K562 (cell line): ENCODE data around the gene DBP. TPM values are rescaled to one million over a fixed set of nuclear protein-coding genes. Genes with fewer than 3 reads are reported as not detected.

Experiments used
- ARNT ChIP-seq, 2 experiments: fragments of 450-650 bp; IDR thresholded peaks; 2 replicates each; pipeline ENCODE4 v1.6.1; 2016; ENCODE audit warnings: mild to moderate bottlenecking in 1 of 2
- COPS2 ChIP-seq: fragments of 450-650 bp; conservative IDR thresholded peaks from 2 replicates; pipeline ENCODE4 v1.6.1; 2016; ENCODE audit warnings: mild to moderate bottlenecking, moderate library complexity
- FOXK2 ChIP-seq, 2 experiments: fragments of 450-650 bp; IDR thresholded peaks in 1 of 2; conservative IDR thresholded peaks in 1 of 2; 2 replicates each; pipeline ENCODE4 v1.6.1; 2016; ENCODE audit warnings: low read depth in 2 of 2, mild to moderate bottlenecking in 1 of 2
- GATA2 ChIP-seq: sonication (generic); formaldehyde crosslinking; IDR thresholded peaks from 2 replicates; pipeline ENCODE4 v1.4.0; 2020; ENCODE audit warnings: mild to moderate bottlenecking, missing genetic modification reagents
- JUN ChIP-seq, 2 experiments: sonication (generic) in 1 of 2; formaldehyde crosslinking in 1 of 2; IDR thresholded peaks; 2 replicates each; pipeline versions ENCODE4 v1.6.1 to v1.8.0; 2012 to 2022; ENCODE audit warnings: borderline replicate concordance in 2 of 2, mild to moderate bottlenecking in 2 of 2, improper control_type of control experiment in 1 of 2, low read depth in 1 of 2, low read length in 1 of 2, missing genetic modification reagents in 1 of 2
- MEIS2 ChIP-seq: fragments of 450-650 bp; IDR thresholded peaks from 2 replicates; pipeline ENCODE4 v1.6.1; 2014; ENCODE audit warnings: mild to moderate bottlenecking; ENCODE audit not compliant: partially characterized antibody
- NFRKB ChIP-seq: fragments of 450-650 bp; IDR thresholded peaks from 2 replicates; pipeline ENCODE4 v1.6.1; 2016; ENCODE audit warnings: low read depth
- NR2C2 ChIP-seq, 2 experiments: fragments of 200-800 bp in 1 of 2; sonication (Bioruptor generic) in 1 of 2; sonication (generic) in 1 of 2; formaldehyde crosslinking in 1 of 2; IDR thresholded peaks; 2 replicates each; pipeline versions ENCODE4 v1.6.1 to v1.8.0; 2016 to 2022; ENCODE audit warnings: mild to moderate bottlenecking in 1 of 2, missing compliant biosample characterization in 1 of 2, missing genetic modification characterization in 1 of 2, missing genetic modification reagents in 1 of 2
- OTX1 ChIP-seq: fragments of 450-650 bp; formaldehyde crosslinking; IDR thresholded peaks from 2 replicates; pipeline ENCODE4 v1.4.0; 2022; ENCODE audit warnings: mild to moderate bottlenecking
- PHB2 ChIP-seq: fragments of 450-650 bp; IDR thresholded peaks from 2 replicates; pipeline ENCODE4 v1.6.1; 2017; ENCODE audit warnings: low read depth
- POLR2A ChIP-seq: fragments of 450-650 bp; conservative IDR thresholded peaks from 2 replicates; pipeline ENCODE4 v1.6.1; 2016
- RAD51 ChIP-seq: fragments of 450-650 bp; IDR thresholded peaks from 2 replicates; pipeline ENCODE4 v1.7.1; 2016; ENCODE audit warnings: low read depth, mild to moderate bottlenecking, borderline replicate concordance
- ZNF239 ChIP-seq: fragments of 250-450 bp; sonication (Bioruptor Pico); IDR thresholded peaks from 2 replicates; pipeline ENCODE4 v1.4.0; 2020; ENCODE audit warnings: mild to moderate bottlenecking
- ZNF384 ChIP-seq: IDR thresholded peaks from 2 replicates; pipeline ENCODE4 v1.6.1; 2012; ENCODE audit warnings: low read depth, low read length, improper control_type of control experiment
- polyA plus RNA-seq, 8 experiments: library from polyadenylated mRNA; depleted of rRNA in 4 of 8; stranded (reverse) in 5 of 8; unstranded in 3 of 8; fragments of >200 nt; fragmentation: Nextera tagmentation in 2 of 8; fragmentation: Illumina TruSeq in 1 of 8; extraction: Ambion mirVana in 2 of 8; extraction: Trizol in 1 of 8; gene quantifications; 2 replicates each; pipeline versions ENCODE4 v1.2.1 to v1.2.3, GENCODE V29; 2011 to 2014; ENCODE audit warnings: inconsistent platforms in 1 of 8, missing spikeins in 1 of 8
- total RNA-seq, 7 experiments: library from RNA; depleted of rRNA in 6 of 7; stranded (reverse); fragments of >200 nt in 6 of 7; fragmentation: Illumina TruSeq in 2 of 7; extraction: Trizol in 2 of 7; gene quantifications; 2 replicates each; pipeline versions ENCODE4 v1.2.1 to v1.2.3, GENCODE V29; 2011 to 2021; ENCODE audit warnings: low replicate concordance in 1 of 7
- TF ChIP-seq, protein P1 (sequence below): fragments of 450-650 bp; conservative IDR thresholded peaks from 2 replicates; pipeline ENCODE4 v1.6.1; 2016; ENCODE audit warnings: missing genetic modification characterization, low read depth, mild to moderate bottlenecking, missing compliant biosample characterization, moderate library complexity
- TF ChIP-seq, protein P2 (sequence below): sonication (generic); formaldehyde crosslinking; IDR thresholded peaks from 2 replicates; pipeline ENCODE4 v1.8.1; 2023; ENCODE audit warnings: mild to moderate bottlenecking, missing genetic modification reagents
- TF ChIP-seq, protein P3 (sequence below): fragments of 450-650 bp; IDR thresholded peaks from 2 replicates; pipeline ENCODE4 v1.6.1; 2016; ENCODE audit warnings: antibody characterized with exemption
- TF ChIP-seq, protein P4 (sequence below): fragments of 450-650 bp; IDR thresholded peaks from 2 replicates; pipeline ENCODE4 v1.6.1; 2016; ENCODE audit warnings: borderline replicate concordance
- TF ChIP-seq, protein P5 (sequence below): fragments of 450-650 bp; IDR thresholded peaks from 2 replicates; pipeline ENCODE4 v1.6.1; 2017; ENCODE audit warnings: antibody characterized with exemption

The DBP gene
- total and polyA plus RNA-seq, 9 of the 15 experiments (the other 6 are each of a cell fraction or from before 2014, with no cell fraction given): 0.25 to 5.5 (median 1.8) TPM

DNA sequence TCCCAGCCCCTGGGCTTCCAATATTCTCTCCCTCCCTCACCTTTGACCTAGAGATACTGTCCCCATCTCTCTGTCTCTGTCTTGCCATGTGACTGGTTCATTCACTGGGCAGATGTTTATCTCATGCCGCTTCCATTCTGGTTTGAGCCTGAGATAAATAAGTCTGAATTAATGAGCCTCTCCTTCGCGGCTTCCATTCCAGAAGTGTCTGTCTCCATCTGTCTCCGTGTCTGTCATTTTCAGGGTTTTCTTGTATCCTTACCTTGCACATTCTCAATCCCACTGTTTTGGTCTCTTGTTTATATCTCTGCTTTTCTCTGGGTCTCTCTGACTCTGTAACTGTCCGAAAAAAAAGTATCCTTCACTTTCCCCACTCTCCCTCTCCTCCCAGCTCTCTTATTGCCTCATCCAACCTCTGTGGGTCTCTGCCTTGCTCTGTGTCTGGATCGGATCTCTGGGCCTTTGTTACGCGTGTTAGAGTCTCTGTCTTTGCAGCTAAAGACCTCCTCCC lies 13.6 kb downstream of the DBP start (continued):
- TF ChIP-seq, protein P1, sequence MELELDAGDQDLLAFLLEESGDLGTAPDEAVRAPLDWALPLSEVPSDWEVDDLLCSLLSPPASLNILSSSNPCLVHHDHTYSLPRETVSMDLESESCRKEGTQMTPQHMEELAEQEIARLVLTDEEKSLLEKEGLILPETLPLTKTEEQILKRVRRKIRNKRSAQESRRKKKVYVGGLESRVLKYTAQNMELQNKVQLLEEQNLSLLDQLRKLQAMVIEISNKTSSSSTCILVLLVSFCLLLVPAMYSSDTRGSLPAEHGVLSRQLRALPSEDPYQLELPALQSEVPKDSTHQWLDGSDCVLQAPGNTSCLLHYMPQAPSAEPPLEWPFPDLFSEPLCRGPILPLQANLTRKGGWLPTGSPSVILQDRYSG (tag): 0 out of 2 replicates have a peak, but pooled peaks have one; percentile 30
- TF ChIP-seq, protein P2, sequence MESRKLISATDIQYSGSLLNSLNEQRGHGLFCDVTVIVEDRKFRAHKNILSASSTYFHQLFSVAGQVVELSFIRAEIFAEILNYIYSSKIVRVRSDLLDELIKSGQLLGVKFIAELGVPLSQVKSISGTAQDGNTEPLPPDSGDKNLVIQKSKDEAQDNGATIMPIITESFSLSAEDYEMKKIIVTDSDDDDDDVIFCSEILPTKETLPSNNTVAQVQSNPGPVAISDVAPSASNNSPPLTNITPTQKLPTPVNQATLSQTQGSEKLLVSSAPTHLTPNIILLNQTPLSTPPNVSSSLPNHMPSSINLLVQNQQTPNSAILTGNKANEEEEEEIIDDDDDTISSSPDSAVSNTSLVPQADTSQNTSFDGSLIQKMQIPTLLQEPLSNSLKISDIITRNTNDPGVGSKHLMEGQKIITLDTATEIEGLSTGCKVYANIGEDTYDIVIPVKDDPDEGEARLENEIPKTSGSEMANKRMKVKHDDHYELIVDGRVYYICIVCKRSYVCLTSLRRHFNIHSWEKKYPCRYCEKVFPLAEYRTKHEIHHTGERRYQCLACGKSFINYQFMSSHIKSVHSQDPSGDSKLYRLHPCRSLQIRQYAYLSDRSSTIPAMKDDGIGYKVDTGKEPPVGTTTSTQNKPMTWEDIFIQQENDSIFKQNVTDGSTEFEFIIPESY (CRISPR knock-in tag): peak; percentile 45; the same call in 1 of the 2 replicates
- peak; percentile 51; the same call in 1 of the 2 replicates for TF ChIP-seq POLR2A
- TF ChIP-seq, protein P3, sequence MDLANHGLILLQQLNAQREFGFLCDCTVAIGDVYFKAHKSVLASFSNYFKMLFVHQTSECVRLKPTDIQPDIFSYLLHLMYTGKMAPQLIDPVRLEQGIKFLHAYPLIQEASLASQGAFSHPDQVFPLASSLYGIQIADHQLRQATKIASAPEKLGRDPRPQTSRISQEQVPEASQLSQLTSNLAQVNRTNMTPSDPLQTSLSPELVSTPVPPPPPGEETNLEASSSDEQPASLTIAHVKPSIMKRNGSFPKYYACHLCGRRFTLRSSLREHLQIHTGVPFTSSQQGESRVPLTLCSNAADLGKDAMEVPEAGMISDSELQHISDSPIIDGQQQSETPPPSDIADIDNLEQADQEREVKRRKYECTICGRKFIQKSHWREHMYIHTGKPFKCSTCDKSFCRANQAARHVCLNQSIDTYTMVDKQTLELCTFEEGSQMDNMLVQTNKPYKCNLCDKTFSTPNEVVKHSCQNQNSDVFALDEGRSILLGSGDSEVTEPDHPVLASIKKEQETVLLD: 0 out of 2 replicates have a peak, but pooled peaks have one; percentile 57
- TF ChIP-seq JUN (IDR thresholded peaks at IDR 0.05; ENCODE audit: borderline replicate concordance, low read depth, low read length): no peak
- no peak for TF ChIP-seq JUN (CRISPR knock-in tag; IDR thresholded peaks at IDR 0.05; ENCODE audit: borderline replicate concordance)
- TF ChIP-seq FOXK2 (conservative IDR thresholded peaks at IDR 0.05 in 1 of 2, IDR thresholded peaks at IDR 0.05 in 1 of 2; ENCODE audit: low read depth in 2 of 2): peak; percentile 68 to 70
- no peak for TF ChIP-seq ZNF239 (CRISPR knock-in tag)
- peak; percentile 37; the same call in 1 of the 2 replicates for TF ChIP-seq RAD51
- peak; percentile 23 to 56; a peak in 1 of 4 replicates for TF ChIP-seq ARNT (IDR thresholded peaks at IDR 0.05)
- no peak for TF ChIP-seq ZNF384
- TF ChIP-seq MEIS2: peak; percentile 11
- TF ChIP-seq PHB2: peak; percentile 59; the same call in 1 of the 2 replicates
- TF ChIP-seq, protein P4, sequence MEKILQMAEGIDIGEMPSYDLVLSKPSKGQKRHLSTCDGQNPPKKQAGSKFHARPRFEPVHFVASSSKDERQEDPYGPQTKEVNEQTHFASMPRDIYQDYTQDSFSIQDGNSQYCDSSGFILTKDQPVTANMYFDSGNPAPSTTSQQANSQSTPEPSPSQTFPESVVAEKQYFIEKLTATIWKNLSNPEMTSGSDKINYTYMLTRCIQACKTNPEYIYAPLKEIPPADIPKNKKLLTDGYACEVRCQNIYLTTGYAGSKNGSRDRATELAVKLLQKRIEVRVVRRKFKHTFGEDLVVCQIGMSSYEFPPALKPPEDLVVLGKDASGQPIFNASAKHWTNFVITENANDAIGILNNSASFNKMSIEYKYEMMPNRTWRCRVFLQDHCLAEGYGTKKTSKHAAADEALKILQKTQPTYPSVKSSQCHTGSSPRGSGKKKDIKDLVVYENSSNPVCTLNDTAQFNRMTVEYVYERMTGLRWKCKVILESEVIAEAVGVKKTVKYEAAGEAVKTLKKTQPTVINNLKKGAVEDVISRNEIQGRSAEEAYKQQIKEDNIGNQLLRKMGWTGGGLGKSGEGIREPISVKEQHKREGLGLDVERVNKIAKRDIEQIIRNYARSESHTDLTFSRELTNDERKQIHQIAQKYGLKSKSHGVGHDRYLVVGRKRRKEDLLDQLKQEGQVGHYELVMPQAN: 0 out of 2 replicates have a peak, but pooled peaks have one; percentile 41
- TF ChIP-seq NFRKB: peak; percentile 80
- no peak for TF ChIP-seq NR2C2 (CRISPR knock-in tag; IDR thresholded peaks at IDR 0.05)
- peak; percentile 91 for TF ChIP-seq NR2C2 (tag; IDR thresholded peaks at IDR 0.05)
- TF ChIP-seq GATA2 (CRISPR knock-in tag): peak; percentile 49
- TF ChIP-seq COPS2: no peak
- peak; percentile 79; the same call in 1 of the 2 replicates for TF ChIP-seq OTX1 (CRISPR knock-in tag)
- TF ChIP-seq, protein P5, sequence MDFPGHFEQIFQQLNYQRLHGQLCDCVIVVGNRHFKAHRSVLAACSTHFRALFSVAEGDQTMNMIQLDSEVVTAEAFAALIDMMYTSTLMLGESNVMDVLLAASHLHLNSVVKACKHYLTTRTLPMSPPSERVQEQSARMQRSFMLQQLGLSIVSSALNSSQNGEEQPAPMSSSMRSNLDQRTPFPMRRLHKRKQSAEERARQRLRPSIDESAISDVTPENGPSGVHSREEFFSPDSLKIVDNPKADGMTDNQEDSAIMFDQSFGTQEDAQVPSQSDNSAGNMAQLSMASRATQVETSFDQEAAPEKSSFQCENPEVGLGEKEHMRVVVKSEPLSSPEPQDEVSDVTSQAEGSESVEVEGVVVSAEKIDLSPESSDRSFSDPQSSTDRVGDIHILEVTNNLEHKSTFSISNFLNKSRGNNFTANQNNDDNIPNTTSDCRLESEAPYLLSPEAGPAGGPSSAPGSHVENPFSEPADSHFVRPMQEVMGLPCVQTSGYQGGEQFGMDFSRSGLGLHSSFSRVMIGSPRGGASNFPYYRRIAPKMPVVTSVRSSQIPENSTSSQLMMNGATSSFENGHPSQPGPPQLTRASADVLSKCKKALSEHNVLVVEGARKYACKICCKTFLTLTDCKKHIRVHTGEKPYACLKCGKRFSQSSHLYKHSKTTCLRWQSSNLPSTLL: 0 out of 2 replicates have a peak, but pooled peaks have one; percentile 38
